Measurements from ENCODE around the gene ZNF343. TPM values are rescaled to one million over a fixed set of nuclear protein-coding genes. Genes with fewer than 3 reads are reported as not detected.

ZNF343 gene
- total and polyA plus RNA-seq, 2 of the 8 experiments (the other 6 are each of a cell fraction or from before 2014, with no cell fraction given) = 1.8 to 5.0 TPM

GRCh38 chr20:2469991-2470422 lies 38.7 kb downstream of the ZNF343 start:
- FAIRE-seq (no peak), DNase-seq (ENCODE audit: low read depth in 1 of 2, low spot score in 2 of 2) (no peak)

More at GRCh38 chr20:2469991-2470422, 38.7 kb downstream of the ZNF343 start:
- peak overlapping the region; percentile 97 for H4K91ac ChIP-seq (replicated peaks; ENCODE audit: insufficient read length, low read length)
- peak overlapping the region; percentile 83 for H2AK5ac ChIP-seq (ENCODE audit: low read depth, low read length)
- peak overlapping the region; percentile 97 for H2BK5ac ChIP-seq (ENCODE audit: low read depth, low read length)
- H4K20me1 ChIP-seq (replicated peaks in 1 of 2; ENCODE audit: control insufficient read depth in 1 of 2, insufficient read depth in 2 of 2, low read length in 2 of 2) = peaks cover 27 to 33% of the 10 kb centered on the region in 2 experiments
- peak; percentile 72; the same call in 1 of the 2 replicates for TF ChIP-seq POLR2AphosphoS5 (IDR thresholded peaks at IDR 0.05; ENCODE audit: low read depth, low read length)
- no peak for TF ChIP-seq SRF (IDR thresholded peaks at IDR 0.05; ENCODE audit: low read depth, low read length)
- TF ChIP-seq CHD1 (IDR thresholded peaks at IDR 0.05; ENCODE audit: low read depth, low read length) = peak; percentile 15; the same call in 1 of the 2 replicates
- TF ChIP-seq PHF8 (conservative IDR thresholded peaks at IDR 0.05; ENCODE audit: low read depth, low read length) = no peak
- H4K8ac ChIP-seq (ENCODE audit: extremely low read depth, insufficient read depth, low read length) = peak overlapping the region; percentile 100
- H3K23me2 ChIP-seq (ENCODE audit: low read depth, low read length) = peaks cover 8% of the 10 kb centered on the region
- peak overlapping the region; percentile 97 to 100 (median 99) for H3K9ac ChIP-seq (replicated peaks in 1 of 4; ENCODE audit: extremely low read depth in 1 of 4, low read depth in 3 of 4, low read length in 3 of 4)
- no peaks in the 10 kb centered on the region for H3K27me3 ChIP-seq (replicated peaks in 1 of 4; ENCODE audit: control insufficient read depth in 3 of 4, extremely low read depth in 1 of 4, insufficient read depth in 3 of 4, low read length in 3 of 4)
- no peak overlapping the region for H2BK15ac ChIP-seq (ENCODE audit: low read length)
- H4K5ac ChIP-seq (ENCODE audit: insufficient read length, low read depth, low read length) = peak overlapping the region; percentile 45
- H3K27ac ChIP-seq (ENCODE audit: low read depth, low read length) = peak overlapping the region; percentile 98
- H3K4me1 ChIP-seq (replicated peaks in 1 of 4; ENCODE audit: control insufficient read depth in 3 of 4, insufficient read depth in 4 of 4, low read length in 3 of 4) = peaks cover 0 to 7% (median 2%) of the 10 kb centered on the region in 4 experiments; a peak in 3 of 7 replicates
- peak overlapping the region; percentile 64 for H3K56ac ChIP-seq (replicated peaks; ENCODE audit: insufficient read length, low read depth, low read length)
- peak overlapping the region; percentile 90 for H3K18ac ChIP-seq (ENCODE audit: extremely low read depth, low read length)
- no peaks in the 10 kb centered on the region for H3K9me3 ChIP-seq (ENCODE audit: insufficient read depth in 2 of 2, low read depth in 1 of 2, low read length in 1 of 2)
- H3K4ac ChIP-seq (replicated peaks; ENCODE audit: insufficient read length, low read depth, low read length) = peak overlapping the region; percentile 90
- H3K4me2 ChIP-seq (ENCODE audit: insufficient read depth in 1 of 2, low read depth in 2 of 2, low read length in 2 of 2) = peak overlapping the region; percentile 71 to 80
- ChIA-PET POLR2A (ENCODE audit: partially characterized antibody) (interaction anchor here (0.5 to 8.2 kb wide), 35 partner anchors 10 to 716 kb away, joined by 3 to 119 read pairs (median 4); partner anchors contain the start of genes IDH3B, NOP56 and ZNF343), CTCF (ENCODE audit: partially characterized antibody) (interaction anchor here (0.8 to 2.2 kb wide), 4 partner anchors 50 to 187 kb away, joined by 3 to 9 read pairs (median 4); no protein-coding TSS in a partner anchor)
- 1% methylated on average over 19 of the region's 19 CpGs; no CpG with 5 or more reads in 1 of the 2 experiments for WGBS, 2 experiments (ENCODE audit: extremely low coverage in 1 of 2, insufficient coverage in 1 of 2, insufficient read length in 1 of 2, insufficient replicate concordance in 2 of 2, low coverage in 1 of 2, low lambda C conversion rate in 2 of 2, missing lambda C conversion rate in 1 of 2)
- H2BK12ac ChIP-seq (ENCODE audit: low read depth, low read length) = peak overlapping the region; percentile 27; the same call in 1 of the 2 replicates
- no peak overlapping the region for H3K23ac ChIP-seq (ENCODE audit: insufficient read length)
- H2AFZ ChIP-seq (ENCODE audit: low read length) = no peak overlapping the region
- H2BK120ac ChIP-seq (replicated peaks; ENCODE audit: low read depth, low read length) = peak overlapping the region; percentile 61
- no peak overlapping the region for H2BK20ac ChIP-seq (ENCODE audit: low read length)
- no peaks in the 10 kb centered on the region; the same call in none of the 2 replicates for H3K79me1 ChIP-seq (ENCODE audit: low read depth, low read length)
- peaks cover 25 to 42% (median 27%) of the 10 kb centered on the region in 4 experiments for H3K36me3 ChIP-seq (ENCODE audit: control insufficient read depth in 2 of 4, insufficient read depth in 4 of 4, low read length in 3 of 4)
- H3K4me3 ChIP-seq (ENCODE audit: extremely low read depth in 1 of 4, insufficient read depth in 2 of 4, low read depth in 3 of 4, low read length in 4 of 4) = peak overlapping the region; percentile 91 to 99 (median 98)
- H3K14ac ChIP-seq (ENCODE audit: insufficient read length) = no peak overlapping the region
- H3K79me2 ChIP-seq (ENCODE audit: control insufficient read depth in 1 of 2, insufficient read depth in 2 of 2, low read length in 2 of 2) = peaks cover 35 to 53% of the 10 kb centered on the region in 2 experiments

All from H1 (cell line).